ENCODE measurements around the gene GABBR2.

GABBR2 gene

DNA sequence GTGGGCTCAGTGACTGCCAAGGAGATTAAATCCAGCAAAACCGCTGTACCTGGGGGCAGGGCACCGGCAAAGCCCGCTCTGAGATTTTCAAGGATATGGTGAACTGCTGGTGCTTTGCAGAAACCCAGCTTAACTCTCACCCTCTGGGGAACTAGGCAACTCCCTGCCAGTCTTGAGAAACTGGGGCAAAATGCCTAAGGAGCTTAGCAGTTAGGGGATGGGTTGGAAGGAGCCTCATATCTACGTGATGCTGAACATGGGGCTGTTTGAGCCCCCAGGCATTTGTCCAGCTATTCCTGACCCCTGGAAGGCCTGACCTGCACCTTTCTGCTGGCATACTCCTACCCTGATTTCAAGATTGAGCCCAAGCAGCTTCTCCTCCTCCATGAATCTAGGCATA, 344.6 kb downstream of the GABBR2 start:
- no peak for DNase-seq

DNA sequence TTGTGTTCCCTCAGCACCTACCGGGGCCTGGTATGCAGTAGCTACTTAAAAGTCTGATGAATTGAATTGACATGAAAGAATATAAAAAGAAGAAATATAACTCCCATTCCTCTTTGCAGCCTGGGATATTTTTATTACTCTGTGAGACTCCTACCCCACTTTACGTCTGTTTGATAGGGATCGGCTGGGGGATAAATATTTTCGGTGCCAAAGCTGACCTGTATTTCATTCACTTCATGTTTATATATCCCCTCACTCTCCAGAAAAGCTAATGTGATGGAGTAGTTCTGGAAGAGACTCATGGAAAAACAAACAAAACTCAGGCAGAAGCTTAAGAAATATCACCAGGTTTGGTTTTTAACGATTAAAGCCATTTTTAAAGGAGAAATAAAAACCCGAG, 345.1 kb downstream of the GABBR2 start:
- DNase-seq: no peak

- DNase-seq: no peak
These were observed 346.0 kb downstream of the GABBR2 start for GRCh38 chr9:98362624-98363252.

GRCh38 chr9:98361645-98362044, 347.1 kb downstream of the GABBR2 start:
- no peak for DNase-seq

DNA sequence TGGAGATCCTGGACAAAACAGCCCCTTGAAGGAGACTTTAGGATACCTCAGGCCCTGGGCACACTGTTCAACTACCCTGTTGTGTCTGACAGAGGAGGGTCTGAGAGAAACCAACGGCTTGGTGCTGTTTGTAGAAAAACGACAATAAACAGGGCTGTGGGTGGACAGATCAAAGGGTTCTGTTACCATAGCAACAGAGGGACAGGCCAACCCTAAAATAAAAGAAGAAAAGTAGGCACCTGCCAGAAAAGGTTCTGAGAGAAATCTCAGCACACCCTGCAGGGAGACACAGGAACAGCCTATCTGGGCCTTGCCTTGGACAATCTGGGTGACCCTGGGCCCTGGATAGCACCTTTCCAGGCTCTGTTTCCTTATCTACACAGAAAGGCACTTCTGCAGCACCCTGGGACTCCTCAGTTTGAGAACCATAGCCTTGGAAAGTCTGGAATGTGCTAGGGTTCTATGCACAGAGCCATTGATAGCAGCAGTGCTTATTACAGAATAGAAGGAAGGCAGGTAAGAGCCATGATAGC, 348.5 kb downstream of the GABBR2 start:
- no peak for DNase-seq

DNA sequence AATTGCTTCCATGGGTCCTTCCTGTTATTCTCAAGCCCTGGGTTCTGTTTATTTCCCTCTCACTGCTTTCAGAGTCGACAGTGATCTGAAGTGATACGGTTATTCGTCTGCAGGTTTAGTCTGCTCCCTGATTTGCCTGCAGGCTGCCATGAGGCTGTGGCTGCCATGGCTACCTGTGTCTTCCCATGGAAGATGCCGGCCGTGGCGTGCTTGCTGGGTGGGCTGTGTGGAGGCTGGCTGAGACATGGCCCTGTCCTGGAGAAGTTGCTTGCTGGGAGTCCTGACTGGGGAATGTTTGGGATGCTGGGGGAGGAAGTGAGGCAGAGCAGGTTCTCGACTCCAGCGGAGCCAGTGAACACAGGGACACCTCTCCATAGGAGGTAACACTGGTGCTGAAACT, 349.2 kb downstream of the GABBR2 start:
- no peak for DNase-seq

- DNase-seq: peak; percentile 72
These were observed 350.7 kb downstream of the GABBR2 start for GRCh38 chr9:98357921-98358535.

DNA sequence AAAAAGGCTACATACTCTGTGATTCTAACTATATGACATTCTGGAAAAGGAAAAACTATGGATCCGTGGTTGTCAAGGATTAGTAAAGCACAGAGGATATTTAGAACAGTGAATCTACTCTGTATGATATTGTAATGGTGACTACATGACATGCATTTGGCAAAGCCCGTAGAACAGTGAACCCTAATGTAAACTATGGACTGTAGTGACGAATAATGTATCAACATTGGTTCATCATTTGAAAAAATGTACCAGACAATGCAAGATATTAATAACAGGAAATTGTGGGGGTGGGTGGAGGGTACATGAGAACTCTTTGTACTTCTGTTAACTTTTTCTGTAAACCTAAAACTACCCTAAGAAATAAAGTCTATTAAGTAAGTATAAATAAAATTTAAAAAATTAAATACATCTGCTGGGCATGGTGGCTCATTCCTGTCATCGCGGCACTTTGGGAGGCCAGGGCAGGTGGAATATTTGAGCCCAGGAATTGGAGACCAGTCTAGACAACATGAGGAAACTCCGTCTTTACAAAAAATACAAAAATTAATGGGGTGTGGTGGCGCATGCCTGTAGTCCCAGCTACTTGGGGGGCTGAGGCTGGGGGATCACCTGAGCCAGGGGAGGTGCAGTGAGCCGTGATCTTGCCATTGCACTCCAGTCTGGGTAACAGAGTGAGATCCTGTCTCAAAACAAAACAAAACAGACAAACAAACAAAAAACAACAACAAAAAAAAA, 351.6 kb downstream of the GABBR2 start:
- DNase-seq: peak; percentile 87

- DNase-seq: peak; percentile 47
These were observed 352.4 kb downstream of the GABBR2 start for GRCh38 chr9:98356326-98356725.

- DNase-seq: no peak
These were observed 357.4 kb downstream of the GABBR2 start for GRCh38 chr9:98351370-98351769.

- DNase-seq: no peak
These were observed 361.1 kb downstream of the GABBR2 start for GRCh38 chr9:98347642-98348041.

DNA sequence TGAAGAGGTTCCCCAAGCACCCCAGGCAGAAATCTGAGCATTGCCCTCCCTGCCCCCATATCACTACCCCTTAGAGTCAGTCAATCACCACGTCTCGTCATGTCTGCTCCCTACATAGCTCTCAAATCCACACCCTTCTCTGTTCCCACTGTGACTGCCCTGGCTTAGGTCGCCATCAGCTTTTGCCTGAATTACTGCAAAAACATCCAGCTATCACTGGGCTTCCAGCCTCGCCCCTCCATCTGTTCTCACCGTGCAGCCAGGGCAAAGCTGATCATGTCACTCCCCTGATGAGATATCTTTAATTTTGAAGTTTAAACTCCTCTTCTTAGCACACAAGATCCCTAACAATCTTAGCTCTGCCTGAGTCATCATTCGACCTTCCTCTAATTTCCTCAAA, 363.7 kb downstream of the GABBR2 start:
- no peak for DNase-seq

DNA sequence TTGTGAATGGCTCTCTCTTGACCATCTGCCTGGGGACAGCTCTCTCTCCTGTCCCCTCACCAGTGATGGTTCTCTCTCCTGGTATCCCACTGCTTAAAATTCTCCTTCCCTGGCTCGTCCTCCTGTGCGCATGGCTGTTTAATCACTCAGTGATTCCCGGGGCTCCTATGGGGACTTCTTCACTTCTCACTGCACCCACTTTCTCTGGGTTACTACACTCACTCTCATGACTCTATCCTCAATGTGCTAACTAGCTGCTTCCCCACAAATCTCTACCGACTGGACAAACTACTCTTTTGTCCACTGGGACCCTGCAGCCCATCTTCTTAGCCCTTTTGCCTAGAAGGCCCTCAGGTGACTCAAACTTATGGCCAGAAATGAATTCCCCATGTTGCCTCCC, 364.2 kb downstream of the GABBR2 start:
- DNase-seq: no peak

GRCh38 chr9:98342820-98343210, 365.9 kb downstream of the GABBR2 start:
- DNase-seq: no peak

GRCh38 chr9:98342098-98342819, 366.5 kb downstream of the GABBR2 start:
- no peak for DNase-seq

DNA sequence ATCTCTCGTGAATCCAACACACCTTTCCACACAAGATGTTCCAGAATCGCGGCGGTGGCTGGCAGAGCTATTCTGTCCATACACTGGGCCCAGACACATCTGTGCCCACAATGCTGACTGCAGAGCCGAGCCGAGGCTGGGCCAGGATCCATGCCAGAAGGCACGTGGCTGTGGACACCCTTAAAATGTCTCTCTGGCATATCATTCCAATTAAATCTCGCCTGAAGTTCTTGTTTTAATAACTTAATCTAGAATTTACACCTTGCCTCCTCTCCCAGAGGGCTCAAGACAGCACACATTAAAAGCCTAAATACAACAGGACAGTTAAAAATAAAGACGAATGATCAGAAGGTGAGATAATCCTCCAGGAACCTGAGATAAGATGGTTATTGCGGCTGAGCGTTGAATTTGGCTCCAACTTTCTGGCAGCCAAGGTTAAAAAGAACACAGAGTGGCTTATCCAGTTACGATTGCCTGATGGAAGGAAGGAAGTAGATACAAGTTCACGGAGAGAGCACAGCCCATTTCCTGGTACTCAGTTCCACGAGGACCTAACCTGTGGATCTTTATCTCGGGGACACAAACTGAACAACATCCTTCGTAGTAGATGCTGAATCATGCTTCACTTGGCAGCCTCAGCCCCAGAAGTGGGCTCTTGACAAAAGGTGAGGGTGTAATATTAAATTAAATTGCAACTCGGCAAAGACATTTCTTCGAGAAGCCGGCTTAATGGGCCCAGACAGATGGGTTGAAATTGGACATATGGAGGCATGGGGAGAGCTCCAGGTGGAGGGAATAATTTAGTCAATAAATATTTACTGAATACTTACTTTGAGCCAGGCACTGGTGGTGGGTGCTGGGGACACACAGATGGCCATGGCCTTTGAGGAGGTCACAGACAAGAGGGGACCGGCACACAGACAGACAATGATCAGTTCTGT, 367.3 kb downstream of the GABBR2 start:
- no peak for DNase-seq

DNA sequence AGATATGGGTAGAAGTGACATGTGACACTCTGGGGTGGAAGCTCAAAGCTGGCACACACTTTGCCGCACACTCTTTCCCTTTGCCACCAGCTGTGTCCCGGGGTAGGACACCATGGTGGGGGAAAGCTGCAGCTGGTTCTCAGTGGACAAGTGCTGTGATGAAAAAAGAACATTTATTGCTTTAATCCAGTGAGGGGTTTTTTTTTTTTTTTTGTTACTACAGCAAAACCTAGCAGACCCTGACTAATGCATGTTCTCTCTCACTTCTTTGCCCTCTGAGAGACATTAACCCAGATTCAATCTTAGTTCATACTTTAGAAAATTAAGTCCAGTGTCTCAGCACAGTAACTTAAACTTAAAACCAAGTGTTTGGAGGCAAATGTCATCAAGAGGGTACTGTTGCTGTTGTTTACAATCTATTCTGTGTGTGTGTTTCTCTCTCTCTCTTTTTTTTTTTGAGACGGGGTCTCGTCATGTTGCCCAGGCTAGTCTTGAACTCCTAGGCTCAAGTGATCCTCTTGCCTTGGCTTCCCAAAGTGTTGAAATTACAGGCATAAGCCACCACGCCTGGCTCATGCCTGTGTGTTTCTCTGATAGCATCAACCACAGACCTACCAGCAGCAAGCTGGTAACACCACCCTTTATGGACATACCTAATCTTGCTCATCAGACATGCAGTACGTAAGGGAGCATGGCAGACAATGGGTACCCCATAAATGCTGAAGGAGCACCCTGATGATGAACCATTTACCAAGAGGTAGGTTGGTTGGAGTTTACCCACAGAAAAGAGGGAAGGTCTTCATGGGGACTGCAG, 368.5 kb downstream of the GABBR2 start:
- no peak for DNase-seq

DNA sequence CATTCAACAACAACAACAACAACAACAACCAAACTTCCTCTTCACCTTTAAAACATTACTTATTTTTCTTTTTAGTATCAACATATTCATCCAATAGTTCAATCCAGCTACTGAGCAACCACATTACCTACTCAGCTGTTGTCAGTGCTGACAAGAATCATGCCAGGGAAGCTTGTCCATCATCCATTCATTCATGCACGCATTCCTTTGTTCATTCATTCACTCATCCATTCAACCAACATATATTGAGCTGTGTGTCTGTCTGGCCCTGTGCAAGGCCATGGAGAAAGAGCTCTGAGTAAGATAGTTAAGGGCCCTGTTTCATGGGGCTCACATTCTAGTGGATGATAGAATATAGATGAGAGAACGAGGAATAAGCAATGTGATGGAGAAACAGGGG, 373.1 kb downstream of the GABBR2 start:
- no peak for DNase-seq

DNA sequence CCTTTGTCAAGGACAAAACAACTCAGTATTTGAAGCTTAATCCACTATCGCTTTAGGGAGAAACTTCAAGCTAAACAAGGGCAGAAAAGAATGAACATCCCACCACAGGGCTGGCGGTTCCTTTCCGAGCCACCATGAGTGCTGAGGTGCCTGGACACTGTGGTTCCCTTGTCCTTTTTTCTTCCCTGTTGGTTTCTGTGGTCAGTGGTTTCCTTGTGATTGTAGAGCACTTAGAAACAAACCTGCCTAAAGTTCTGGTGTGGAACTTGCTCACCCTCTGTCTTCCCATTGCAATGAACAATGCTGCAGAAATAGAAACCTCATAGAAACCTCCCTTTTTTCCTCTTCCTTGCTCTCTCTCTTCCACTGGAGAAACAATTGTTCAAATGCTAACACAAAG, 373.9 kb downstream of the GABBR2 start:
- DNase-seq: no peak

- DNase-seq: peak; percentile 94
These were observed 374.8 kb downstream of the GABBR2 start for GRCh38 chr9:98333703-98334582.
